ENCODE data around the gene RPS29. TPM values are rescaled to one million over a fixed set of nuclear protein-coding genes. Genes with fewer than 3 reads are reported as not detected.
A peak's percentile ranks its signal among the peaks of the same experiment; 100 is the strongest.

RPS29 gene
- total and polyA plus RNA-seq, 9 of the 15 experiments (the other 6 are each of a cell fraction or from before 2014, with no cell fraction given) = 1,545 to 5,012 (median 2,448) TPM

- no peak for TF ChIP-seq ZNF76 (CRISPR knock-in tag; IDR thresholded peaks at IDR 0.05; ENCODE audit: borderline replicate concordance)
- TF ChIP-seq SMARCA5 (IDR thresholded peaks at IDR 0.05) = no peak
- no peak for TF ChIP-seq DEAF1 (CRISPR knock-in tag; IDR thresholded peaks at IDR 0.05)
- no peak for TF ChIP-seq PHF21A (IDR thresholded peaks at IDR 0.05; ENCODE audit: borderline replicate concordance, low read depth)
- 0 out of 2 replicates have a peak, but pooled peaks have one; percentile 37 for TF ChIP-seq ESRRA (IDR thresholded peaks at IDR 0.05; ENCODE audit: borderline replicate concordance, low read depth)
- no peak for TF ChIP-seq ZC3H8 (IDR thresholded peaks at IDR 0.05)
- no peak for TF ChIP-seq MXD1 (CRISPR knock-in tag; IDR thresholded peaks at IDR 0.05; ENCODE audit: borderline replicate concordance, poor library complexity, severe bottlenecking)
- no peak for TF ChIP-seq NFXL1 (CRISPR knock-in tag; IDR thresholded peaks at IDR 0.05)
- no peak for TF ChIP-seq MECOM (CRISPR knock-in tag; IDR thresholded peaks at IDR 0.05)
- no peak for TF ChIP-seq BRD4 (IDR thresholded peaks at IDR 0.05)
- TF ChIP-seq E2F6 (IDR thresholded peaks at IDR 0.05; ENCODE audit: borderline replicate concordance in 1 of 2, extremely low read depth in 1 of 2, insufficient read depth in 1 of 2, insufficient read length in 1 of 2, low read depth in 1 of 2, low read length in 1 of 2, poor library complexity in 1 of 2, severe bottlenecking in 1 of 2) = peak; percentile 80 to 82
- TF ChIP-seq NCOR1 (IDR thresholded peaks at IDR 0.05) = 0 out of 2 replicates have a peak, but pooled peaks have one; percentile 32
- no peak for TF ChIP-seq CBX1 (IDR thresholded peaks at IDR 0.05; ENCODE audit: low read depth)
- no peak for TF ChIP-seq NR2F6 (CRISPR knock-in tag; IDR thresholded peaks at IDR 0.05)
- no peak for TF ChIP-seq PPARD (CRISPR knock-in tag; IDR thresholded peaks at IDR 0.05)
- no peak for TF ChIP-seq SMARCE1 (IDR thresholded peaks at IDR 0.05)
- no peak for TF ChIP-seq ZBTB43 (CRISPR knock-in tag; IDR thresholded peaks at IDR 0.05)
- TF ChIP-seq ZNF212 (CRISPR knock-in tag; IDR thresholded peaks at IDR 0.05) = no peak
- TF ChIP-seq NR2C2 (CRISPR knock-in tag; IDR thresholded peaks at IDR 0.05) = no peak
- TF ChIP-seq NR2C2 (tag; IDR thresholded peaks at IDR 0.05) = no peak
- no peak for TF ChIP-seq CHD1 (IDR thresholded peaks at IDR 0.05; ENCODE audit: low read length)
- TF ChIP-seq ARID3B (CRISPR knock-in tag; IDR thresholded peaks at IDR 0.05; ENCODE audit: borderline replicate concordance) = no peak
- TF ChIP-seq FOXM1 (IDR thresholded peaks at IDR 0.05; ENCODE audit: low read depth) = no peak
- TF ChIP-seq FOXM1 (CRISPR knock-in tag; IDR thresholded peaks at IDR 0.05; ENCODE audit: low read depth) = no peak
Observed at GRCh38 chr14:49598485-49599300, 12.5 kb upstream of the RPS29 start, which contains the start of gene LRR1 (continued).
